H9 (cell line): ENCODE results near the gene MGAT4C. TPM values are rescaled to one million over a fixed set of nuclear protein-coding genes. Genes with fewer than 3 reads are reported as not detected.

Experiments used
- DNase-seq: peaks from one replicate; pipeline ENCODE4 v3.0.0-alpha.2; 2017
- H2AFZ ChIP-seq: one replicate; pipeline ENCODE4 v1.6.1; 2013; ENCODE audit warnings: mild to moderate bottlenecking, low read length, control low read depth, moderate library complexity
- H2AK5ac ChIP-seq: 2 replicates; pipeline ENCODE4 v1.6.1; 2013; ENCODE audit warnings: low read length, control low read depth, mixed read lengths; ENCODE audit not compliant: insufficient read length
- H2BK120ac ChIP-seq: one replicate; pipeline ENCODE4 v1.6.1; 2013; ENCODE audit warnings: low read depth, mild to moderate bottlenecking, low read length, control low read depth, inconsistent platforms; ENCODE audit not compliant: poor library complexity, severe bottlenecking
- H2BK12ac ChIP-seq: 2 replicates; pipeline ENCODE4 v1.6.1; 2013; ENCODE audit warnings: low read length, control low read depth, mixed read lengths, low read depth; ENCODE audit not compliant: insufficient read length
- H2BK15ac ChIP-seq: 2 replicates; pipeline ENCODE4 v1.6.1; 2013; ENCODE audit warnings: low read depth, low read length, control low read depth
- H2BK20ac ChIP-seq: one replicate; pipeline ENCODE4 v1.6.1; 2013; ENCODE audit warnings: low read depth, mild to moderate bottlenecking, low read length, control low read depth, inconsistent platforms; ENCODE audit not compliant: poor library complexity, severe bottlenecking
- H2BK5ac ChIP-seq: 2 replicates; pipeline ENCODE4 v1.6.1; 2013; ENCODE audit warnings: low read length, control low read depth, mixed read lengths; ENCODE audit not compliant: insufficient read length
- H3K14ac ChIP-seq: 2 replicates; pipeline ENCODE4 v1.6.1; 2013; ENCODE audit warnings: low read length, control low read depth; ENCODE audit not compliant: insufficient read depth
- H3K18ac ChIP-seq: 2 replicates; pipeline ENCODE4 v1.6.1; 2013; ENCODE audit warnings: low read depth, mild to moderate bottlenecking, mixed read lengths, low read length, control low read depth; ENCODE audit not compliant: insufficient read length
- H3K23ac ChIP-seq: 2 replicates; pipeline ENCODE4 v1.6.1; 2013; ENCODE audit warnings: low read length, control low read depth, mixed read lengths, low read depth; ENCODE audit not compliant: insufficient read length
- H3K23me2 ChIP-seq: 2 replicates; pipeline ENCODE4 v1.6.1; 2013; ENCODE audit warnings: low read depth, mild to moderate bottlenecking, mixed read lengths, low read length, control low read depth; ENCODE audit not compliant: insufficient read length, poor library complexity, severe bottlenecking
- H3K27ac ChIP-seq: 2 replicates; pipeline ENCODE4 v1.5.1; 2013; ENCODE audit warnings: low read length, control low read depth, mixed read lengths, low read depth; ENCODE audit not compliant: insufficient read length
- H3K27me3 ChIP-seq: 2 replicates; pipeline ENCODE4 v1.6.1; 2013; ENCODE audit warnings: low read length, control low read depth, inconsistent platforms; ENCODE audit not compliant: insufficient read depth
- H3K4ac ChIP-seq: 2 replicates; pipeline ENCODE4 v1.6.1; 2013; ENCODE audit warnings: low read depth, mild to moderate bottlenecking, control low read depth, inconsistent platforms, low read length, moderate library complexity
- H3K4me1 ChIP-seq: 2 replicates; pipeline ENCODE4 v1.6.1; 2013; ENCODE audit warnings: low read length, control low read depth, inconsistent platforms; ENCODE audit not compliant: insufficient read depth
- H3K4me2 ChIP-seq: 2 replicates; pipeline ENCODE4 v1.6.1; 2013; ENCODE audit warnings: low read length, control low read depth, mixed read lengths; ENCODE audit not compliant: insufficient read length, insufficient read depth
- H3K56ac ChIP-seq: 2 replicates; pipeline ENCODE4 v1.6.1; 2013; ENCODE audit warnings: low read depth, mild to moderate bottlenecking, mixed read lengths, low read length, control low read depth; ENCODE audit not compliant: insufficient read length
- H3K79me1 ChIP-seq: 2 replicates; pipeline ENCODE4 v1.6.1; 2013; ENCODE audit warnings: low read depth, mild to moderate bottlenecking, moderate library complexity, low read length, control low read depth, inconsistent platforms; ENCODE audit not compliant: insufficient read depth, poor library complexity, severe bottlenecking
- H3K79me2 ChIP-seq: 2 replicates; pipeline ENCODE4 v1.6.1; 2013; ENCODE audit warnings: low read length, control low read depth, inconsistent platforms; ENCODE audit not compliant: insufficient read depth
- H3K9ac ChIP-seq: 2 replicates; pipeline ENCODE4 v1.6.1; 2013; ENCODE audit warnings: low read length, control low read depth, mixed read lengths; ENCODE audit not compliant: insufficient read length; ENCODE audit errors: extremely low read depth
- H3K9me3 ChIP-seq: one replicate; pipeline ENCODE4 v1.6.1; 2013; ENCODE audit warnings: low read depth, low read length, inconsistent platforms; ENCODE audit not compliant: control insufficient read depth
- H3T11ph ChIP-seq: one replicate; pipeline ENCODE4 v1.6.1; 2013; ENCODE audit warnings: mild to moderate bottlenecking, low read length, control low read depth, inconsistent platforms
- H4K20me1 ChIP-seq: one replicate; pipeline ENCODE4 v1.6.1; 2013; ENCODE audit not compliant: control insufficient read depth, insufficient read length, insufficient read depth
- H4K5ac ChIP-seq: 2 replicates; pipeline ENCODE4 v1.6.1; 2013; ENCODE audit warnings: low read depth, mild to moderate bottlenecking, mixed read lengths, low read length, control low read depth; ENCODE audit not compliant: insufficient read length
- H4K8ac ChIP-seq: replicated peaks from 2 replicates; pipeline ENCODE4 v1.6.1; 2013; ENCODE audit warnings: low read length, control low read depth, mixed read lengths, low read depth; ENCODE audit not compliant: insufficient read length
- H4K91ac ChIP-seq: 2 replicates; pipeline ENCODE4 v1.6.1; 2013; ENCODE audit warnings: low read depth, mild to moderate bottlenecking, moderate library complexity, mixed read lengths, low read length, control low read depth; ENCODE audit not compliant: insufficient read length
- H3K27ac Mint-ChIP-seq, 3 experiments: 2 replicates in 2 of 3; 3 replicates in 1 of 3; pipeline ENCODE4 v1.8.0; 2020 to 2021; ENCODE audit warnings: mixed read lengths in 3 of 3, mild to moderate bottlenecking in 1 of 3, moderate library complexity in 1 of 3
- H3K27me3 Mint-ChIP-seq: 2 replicates; pipeline ENCODE4 v1.8.0; 2021; ENCODE audit warnings: low read depth, mild to moderate bottlenecking, moderate library complexity, mixed read lengths
- H3K36me3 Mint-ChIP-seq, 3 experiments: 2 replicates in 2 of 3; 3 replicates in 1 of 3; pipeline ENCODE4 v1.8.0; 2020 to 2021; ENCODE audit warnings: low read depth in 3 of 3, mixed read lengths in 3 of 3; ENCODE audit not compliant: insufficient read depth in 1 of 3
- H3K4me1 Mint-ChIP-seq, 2 experiments: 2 replicates each; pipeline ENCODE4 v1.8.0; 2020; ENCODE audit warnings: mixed read lengths in 2 of 2
- H3K4me3 Mint-ChIP-seq, 2 experiments: 2 replicates in 1 of 2; 3 replicates in 1 of 2; pipeline ENCODE4 v1.8.0; 2020 to 2021; ENCODE audit warnings: mild to moderate bottlenecking in 2 of 2, mixed read lengths in 2 of 2, moderate library complexity in 1 of 2
- H3K9me3 Mint-ChIP-seq, 2 experiments: 2 replicates in 1 of 2; 3 replicates in 1 of 2; pipeline ENCODE4 v1.8.0; 2020; ENCODE audit warnings: mild to moderate bottlenecking in 2 of 2, mixed read lengths in 2 of 2, moderate library complexity in 1 of 2
- WGBS: extraction: QIAGEN DNeasy Blood & Tissue Kit; methylation state at CpG from one replicate; pipeline ENCODE4 v1.1.7; 2013; ENCODE audit warnings: missing lambda C conversion rate, low lambda C conversion rate, mixed read lengths; ENCODE audit not compliant: insufficient read length; ENCODE audit errors: extremely low coverage; 5-methylcytosine and 5-hydroxymethylcytosine counted together
- total RNA-seq: library from RNA; stranded (reverse); gene quantifications from 2 replicates; pipeline ENCODE4 v1.2.1, GENCODE V29; 2021
- TF ChIP-seq, protein P1 (sequence below): fragments of 200-600 bp; sonication (generic); conservative IDR thresholded peaks from 3 replicates; pipeline ENCODE4 v1.8.0; 2021; ENCODE audit warnings: antibody characterized with exemption, mild to moderate bottlenecking

MGAT4C gene
- total RNA-seq, 1 experiment from 2014 or later: 1.3 TPM

DNA sequence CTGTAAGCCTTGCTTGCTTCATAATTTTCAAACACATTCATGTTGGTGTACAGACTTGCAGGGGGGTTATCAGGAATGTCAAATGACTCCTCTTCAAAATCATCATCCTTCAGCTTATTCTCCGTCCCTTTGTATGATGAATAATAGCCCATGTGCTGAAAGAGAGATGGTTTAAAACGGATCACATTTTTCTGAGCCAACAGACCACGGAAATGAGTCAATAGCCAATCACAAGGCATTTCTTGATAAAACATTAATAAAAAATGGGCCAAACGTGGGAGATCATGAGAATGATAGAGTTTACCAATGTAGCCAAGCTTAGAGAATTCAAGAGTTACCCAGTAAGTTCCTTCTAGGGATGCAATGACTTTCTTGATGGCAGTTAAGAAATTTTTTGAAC is 276.6 kb downstream of the MGAT4C start:
- Histone ChIP-seq H2BK12ac (no peak overlapping the region), H3K23ac (no peak overlapping the region), H3K23me2 (no peaks in the 10 kb centered on the region), H3K56ac (no peak overlapping the region), H3K27me3 (no peaks in the 10 kb centered on the region), H4K5ac (no peak overlapping the region), H2BK20ac (no peak overlapping the region), H3K4me1 (no peaks in the 10 kb centered on the region), H2AK5ac (no peak overlapping the region), H4K91ac (no peak overlapping the region), H2BK120ac (no peak overlapping the region), H3T11ph (no peak overlapping the region), H4K20me1 (no peaks in the 10 kb centered on the region), H3K27ac (no peak overlapping the region), H3K79me1 (no peaks in the 10 kb centered on the region), H2AFZ (no peak overlapping the region), H3K14ac (no peak overlapping the region), H3K4ac (no peak overlapping the region), H3K18ac (no peak overlapping the region), H3K9ac (no peak overlapping the region), H3K4me2 (no peak overlapping the region), H3K79me2 (no peaks in the 10 kb centered on the region), H4K8ac (no peak overlapping the region), H3K9me3 (no peaks in the 10 kb centered on the region), H2BK5ac (no peak overlapping the region), H2BK15ac (no peak overlapping the region)
- Mint-ChIP-seq H3K9me3 (no peaks in the 10 kb centered on the region), H3K4me3 (no peak overlapping the region), H3K27ac (no peak overlapping the region), H3K36me3 (no peaks in the 10 kb centered on the region), H3K4me1 (no peaks in the 10 kb centered on the region), H3K27me3 (no peaks in the 10 kb centered on the region)
- DNase-seq: no peak
- WGBS: no CpG with 5 or more reads among the region's 4 CpGs
- TF ChIP-seq, protein P1, sequence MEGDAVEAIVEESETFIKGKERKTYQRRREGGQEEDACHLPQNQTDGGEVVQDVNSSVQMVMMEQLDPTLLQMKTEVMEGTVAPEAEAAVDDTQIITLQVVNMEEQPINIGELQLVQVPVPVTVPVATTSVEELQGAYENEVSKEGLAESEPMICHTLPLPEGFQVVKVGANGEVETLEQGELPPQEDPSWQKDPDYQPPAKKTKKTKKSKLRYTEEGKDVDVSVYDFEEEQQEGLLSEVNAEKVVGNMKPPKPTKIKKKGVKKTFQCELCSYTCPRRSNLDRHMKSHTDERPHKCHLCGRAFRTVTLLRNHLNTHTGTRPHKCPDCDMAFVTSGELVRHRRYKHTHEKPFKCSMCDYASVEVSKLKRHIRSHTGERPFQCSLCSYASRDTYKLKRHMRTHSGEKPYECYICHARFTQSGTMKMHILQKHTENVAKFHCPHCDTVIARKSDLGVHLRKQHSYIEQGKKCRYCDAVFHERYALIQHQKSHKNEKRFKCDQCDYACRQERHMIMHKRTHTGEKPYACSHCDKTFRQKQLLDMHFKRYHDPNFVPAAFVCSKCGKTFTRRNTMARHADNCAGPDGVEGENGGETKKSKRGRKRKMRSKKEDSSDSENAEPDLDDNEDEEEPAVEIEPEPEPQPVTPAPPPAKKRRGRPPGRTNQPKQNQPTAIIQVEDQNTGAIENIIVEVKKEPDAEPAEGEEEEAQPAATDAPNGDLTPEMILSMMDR: no peak
